ENCODE measurements around the gene SLC27A1.

DNA sequence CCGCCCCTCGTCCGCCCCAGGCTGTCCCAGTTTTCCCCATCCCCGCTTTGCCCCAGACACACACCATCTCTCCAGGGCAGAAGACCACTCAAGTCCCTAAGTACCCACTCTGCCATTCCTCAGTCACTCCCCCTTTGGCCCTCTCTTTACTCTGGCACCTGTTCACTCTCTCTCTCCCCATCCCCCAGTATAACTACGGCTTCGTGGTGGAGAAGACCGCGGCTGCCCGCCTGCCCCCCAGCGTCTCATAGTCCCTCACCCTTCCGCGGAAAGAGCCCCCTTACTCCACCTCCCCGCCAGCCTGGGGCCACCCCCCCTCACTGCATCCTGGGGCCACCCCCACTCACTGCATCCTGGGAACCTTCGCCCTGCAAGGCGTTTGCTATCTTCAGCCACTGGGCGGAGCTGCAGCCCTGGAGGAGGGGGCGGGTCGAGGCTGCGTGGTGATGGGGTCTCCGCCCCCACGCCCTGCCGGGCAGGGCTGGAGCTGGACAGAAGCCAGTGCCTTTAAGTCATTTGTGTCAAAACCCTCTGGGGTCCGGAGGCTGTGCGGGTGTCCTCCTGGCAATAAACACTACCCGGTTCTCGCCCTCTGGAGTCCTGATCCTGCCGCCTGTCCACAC, 45.5 kb upstream of the SLC27A1 start:
- TF ChIP-seq, protein P1, sequence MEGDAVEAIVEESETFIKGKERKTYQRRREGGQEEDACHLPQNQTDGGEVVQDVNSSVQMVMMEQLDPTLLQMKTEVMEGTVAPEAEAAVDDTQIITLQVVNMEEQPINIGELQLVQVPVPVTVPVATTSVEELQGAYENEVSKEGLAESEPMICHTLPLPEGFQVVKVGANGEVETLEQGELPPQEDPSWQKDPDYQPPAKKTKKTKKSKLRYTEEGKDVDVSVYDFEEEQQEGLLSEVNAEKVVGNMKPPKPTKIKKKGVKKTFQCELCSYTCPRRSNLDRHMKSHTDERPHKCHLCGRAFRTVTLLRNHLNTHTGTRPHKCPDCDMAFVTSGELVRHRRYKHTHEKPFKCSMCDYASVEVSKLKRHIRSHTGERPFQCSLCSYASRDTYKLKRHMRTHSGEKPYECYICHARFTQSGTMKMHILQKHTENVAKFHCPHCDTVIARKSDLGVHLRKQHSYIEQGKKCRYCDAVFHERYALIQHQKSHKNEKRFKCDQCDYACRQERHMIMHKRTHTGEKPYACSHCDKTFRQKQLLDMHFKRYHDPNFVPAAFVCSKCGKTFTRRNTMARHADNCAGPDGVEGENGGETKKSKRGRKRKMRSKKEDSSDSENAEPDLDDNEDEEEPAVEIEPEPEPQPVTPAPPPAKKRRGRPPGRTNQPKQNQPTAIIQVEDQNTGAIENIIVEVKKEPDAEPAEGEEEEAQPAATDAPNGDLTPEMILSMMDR (IDR thresholded peaks at IDR 0.05; ENCODE audit: extremely low read depth in 1 of 2, insufficient read depth in 1 of 2, low read depth in 1 of 2, low read length in 2 of 2): peak; percentile 42 to 57
- TF ChIP-seq EZH2 (IDR thresholded peaks at IDR 0.05; ENCODE audit: borderline replicate concordance, low read depth, low read length, severe bottlenecking) (no peak), POLR2AphosphoS5 (IDR thresholded peaks at IDR 0.05; ENCODE audit: insufficient read depth, low read depth, low read length) (no peak), POLR2A (IDR thresholded peaks at IDR 0.05; ENCODE audit: low read depth, low read length) (no peak), MYC (IDR thresholded peaks at IDR 0.05; ENCODE audit: low read depth, low read length) (no peak), GATA2 (IDR thresholded peaks at IDR 0.05; ENCODE audit: insufficient read depth, insufficient read length, low read depth, low read length) (no peak), JUN (IDR thresholded peaks at IDR 0.05; ENCODE audit: borderline replicate concordance, insufficient read depth, insufficient read length, low read depth) (no peak), MAX (IDR thresholded peaks at IDR 0.05; ENCODE audit: insufficient read depth, insufficient read length) (no peak), FOS (IDR thresholded peaks at IDR 0.05; ENCODE audit: borderline replicate concordance, insufficient read depth, low read length) (no peak)

Data from endothelial cell of umbilical vein (primary cell).